Subcutaneous preadipocyte (primary cell): ENCODE data around the gene MED13L. TPM values are rescaled to one million over a fixed set of nuclear protein-coding genes. Genes with fewer than 3 reads are reported as not detected.

Experiments
- small RNA-seq: library from RNA; depleted of rRNA; stranded (forward); fragments of <200 nt; gene quantifications from one replicate; pipeline ENCODE3, GENCODE V24; 2012
- total RNA-seq: library from RNA; depleted of rRNA; stranded (reverse); fragments of >200 nt; gene quantifications from 2 replicates; pipeline ENCODE4 v1.2.3, GENCODE V29; 2012

MED13L gene
- total RNA-seq, result 151 and 152 TPM in 2 replicates

DNA sequence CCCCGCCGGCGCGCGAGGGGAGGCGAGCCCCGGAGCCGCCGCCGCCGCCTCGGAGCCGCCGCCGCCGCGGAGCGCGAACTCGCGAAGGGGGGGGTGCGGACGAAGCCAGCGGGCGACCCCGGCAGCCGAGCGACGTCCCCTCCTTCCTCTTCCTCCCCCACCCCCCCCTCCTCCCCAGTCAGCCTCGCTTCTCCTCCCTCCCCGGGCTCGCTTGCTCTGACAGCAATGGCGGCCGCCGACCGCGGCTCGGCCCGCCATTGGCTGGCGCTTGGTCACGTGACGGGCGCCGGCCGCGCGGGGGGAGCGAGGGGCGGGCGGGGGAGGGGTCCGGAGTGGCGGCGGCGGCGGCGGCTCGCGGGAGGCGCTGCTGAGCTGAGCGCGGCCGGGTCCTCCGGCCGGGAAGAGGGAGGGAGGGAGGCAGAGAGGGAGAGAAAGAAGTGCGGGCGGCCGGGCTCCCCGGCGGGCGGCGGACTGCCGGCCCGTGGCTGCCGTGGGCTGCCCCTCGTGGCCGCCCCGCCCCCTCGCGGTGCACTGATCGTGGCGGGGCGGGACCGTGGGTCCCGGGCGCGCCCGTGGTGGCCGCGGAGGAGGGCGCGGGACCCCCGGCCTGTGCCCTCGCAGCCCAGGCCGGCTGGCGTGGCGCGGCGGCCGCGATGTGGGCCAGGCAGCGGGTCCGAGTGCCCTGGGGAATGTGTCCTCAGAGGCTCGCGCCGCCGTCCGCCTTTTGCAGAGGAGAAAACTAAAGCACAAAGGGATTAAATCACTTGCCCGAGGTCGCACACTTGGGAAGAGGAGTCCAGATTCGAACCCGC is at the start of gene MED13L:
TSS of gene MED13L (minus strand) at position 227 of the 812 bp plus-strand sequence. CDS start 562 bp downstream, outside the sequence.

Small RNAs within 50 kb of the gene (small RNA-seq; reads per million reads assigned to genes)
- gene MIR620, result 0.08 reads per million
- gene RNU6-1188P, result not detected
- not detected for gene SNRPGP18
